PFSK-1 (cell line): Measurements from ENCODE around the gene COA1.

Source experiments
- FOXP2 ChIP-seq: optimal IDR thresholded peaks from 2 replicates; pipeline ENCODE3; 2011; ENCODE audit warnings: borderline replicate concordance, control low read depth, inconsistent platforms; ENCODE audit not compliant: insufficient read depth; ENCODE audit errors: extremely low read length, extremely low read depth
- POLR2AphosphoS5 ChIP-seq: IDR thresholded peaks from 2 replicates; pipeline ENCODE4 v1.6.1; 2012; ENCODE audit warnings: low read depth, mild to moderate bottlenecking, control low read depth, low read length, moderate library complexity
- SIN3A ChIP-seq: IDR thresholded peaks from 2 replicates; pipeline ENCODE4 v1.6.1; 2012; ENCODE audit warnings: mild to moderate bottlenecking, low read length, moderate library complexity, borderline replicate concordance; ENCODE audit not compliant: insufficient read depth
- TAF1 ChIP-seq: IDR thresholded peaks from 2 replicates; pipeline ENCODE4 v1.6.1; 2012; ENCODE audit warnings: low read length, control low read depth, borderline replicate concordance; ENCODE audit not compliant: insufficient read depth
- TF ChIP-seq, protein P1 (sequence below), 2 experiments: IDR thresholded peaks; 2 replicates each; pipeline versions ENCODE4 v1.6.1 to v1.8.0; 2011 to 2012; ENCODE audit warnings: low read depth in 2 of 2, low read length in 2 of 2, control low read depth in 1 of 2, inconsistent platforms in 1 of 2, mild to moderate bottlenecking in 1 of 2, moderate library complexity in 1 of 2; ENCODE audit not compliant: insufficient read depth in 1 of 2

COA1 gene

DNA sequence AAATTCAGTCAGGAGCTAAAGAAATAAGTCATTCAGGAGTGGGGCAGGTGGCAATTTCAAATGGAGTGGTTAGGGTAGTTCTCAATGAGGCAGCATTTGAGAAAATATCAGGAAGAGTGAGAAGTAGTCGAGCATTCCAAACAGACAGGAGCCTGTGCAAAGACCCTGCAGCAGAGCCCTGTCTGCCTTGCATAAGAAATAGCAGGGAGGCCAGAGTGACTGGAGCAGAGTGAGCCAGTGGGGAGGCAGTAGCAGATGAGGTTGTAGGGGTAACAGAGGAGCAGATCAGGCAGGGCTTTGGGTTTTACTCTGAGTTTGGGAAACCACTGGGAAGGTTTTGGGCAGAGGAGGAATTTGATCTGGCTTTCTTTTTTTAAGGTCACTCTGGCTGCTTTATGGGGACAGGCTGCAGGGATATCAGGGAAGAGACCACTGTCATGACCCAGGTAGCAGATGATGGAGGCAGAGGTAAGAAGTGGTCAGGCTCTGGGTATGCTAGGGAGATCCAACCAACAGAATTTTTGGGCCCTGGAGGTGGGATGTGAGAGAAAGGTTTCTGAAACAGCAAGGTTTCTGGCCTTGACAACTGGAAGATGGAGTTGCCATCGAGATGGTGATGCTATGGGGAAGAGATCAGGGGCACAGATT, 27.9 kb upstream of the COA1 start:
- TF ChIP-seq POLR2AphosphoS5 (no peak), TAF1 (no peak), SIN3A (no peak), FOXP2 (no peak)
- TF ChIP-seq, protein P1, sequence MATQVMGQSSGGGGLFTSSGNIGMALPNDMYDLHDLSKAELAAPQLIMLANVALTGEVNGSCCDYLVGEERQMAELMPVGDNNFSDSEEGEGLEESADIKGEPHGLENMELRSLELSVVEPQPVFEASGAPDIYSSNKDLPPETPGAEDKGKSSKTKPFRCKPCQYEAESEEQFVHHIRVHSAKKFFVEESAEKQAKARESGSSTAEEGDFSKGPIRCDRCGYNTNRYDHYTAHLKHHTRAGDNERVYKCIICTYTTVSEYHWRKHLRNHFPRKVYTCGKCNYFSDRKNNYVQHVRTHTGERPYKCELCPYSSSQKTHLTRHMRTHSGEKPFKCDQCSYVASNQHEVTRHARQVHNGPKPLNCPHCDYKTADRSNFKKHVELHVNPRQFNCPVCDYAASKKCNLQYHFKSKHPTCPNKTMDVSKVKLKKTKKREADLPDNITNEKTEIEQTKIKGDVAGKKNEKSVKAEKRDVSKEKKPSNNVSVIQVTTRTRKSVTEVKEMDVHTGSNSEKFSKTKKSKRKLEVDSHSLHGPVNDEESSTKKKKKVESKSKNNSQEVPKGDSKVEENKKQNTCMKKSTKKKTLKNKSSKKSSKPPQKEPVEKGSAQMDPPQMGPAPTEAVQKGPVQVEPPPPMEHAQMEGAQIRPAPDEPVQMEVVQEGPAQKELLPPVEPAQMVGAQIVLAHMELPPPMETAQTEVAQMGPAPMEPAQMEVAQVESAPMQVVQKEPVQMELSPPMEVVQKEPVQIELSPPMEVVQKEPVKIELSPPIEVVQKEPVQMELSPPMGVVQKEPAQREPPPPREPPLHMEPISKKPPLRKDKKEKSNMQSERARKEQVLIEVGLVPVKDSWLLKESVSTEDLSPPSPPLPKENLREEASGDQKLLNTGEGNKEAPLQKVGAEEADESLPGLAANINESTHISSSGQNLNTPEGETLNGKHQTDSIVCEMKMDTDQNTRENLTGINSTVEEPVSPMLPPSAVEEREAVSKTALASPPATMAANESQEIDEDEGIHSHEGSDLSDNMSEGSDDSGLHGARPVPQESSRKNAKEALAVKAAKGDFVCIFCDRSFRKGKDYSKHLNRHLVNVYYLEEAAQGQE (IDR thresholded peaks at IDR 0.05; ENCODE audit: insufficient read depth in 1 of 2, low read depth in 2 of 2, low read length in 2 of 2): no peak

DNA sequence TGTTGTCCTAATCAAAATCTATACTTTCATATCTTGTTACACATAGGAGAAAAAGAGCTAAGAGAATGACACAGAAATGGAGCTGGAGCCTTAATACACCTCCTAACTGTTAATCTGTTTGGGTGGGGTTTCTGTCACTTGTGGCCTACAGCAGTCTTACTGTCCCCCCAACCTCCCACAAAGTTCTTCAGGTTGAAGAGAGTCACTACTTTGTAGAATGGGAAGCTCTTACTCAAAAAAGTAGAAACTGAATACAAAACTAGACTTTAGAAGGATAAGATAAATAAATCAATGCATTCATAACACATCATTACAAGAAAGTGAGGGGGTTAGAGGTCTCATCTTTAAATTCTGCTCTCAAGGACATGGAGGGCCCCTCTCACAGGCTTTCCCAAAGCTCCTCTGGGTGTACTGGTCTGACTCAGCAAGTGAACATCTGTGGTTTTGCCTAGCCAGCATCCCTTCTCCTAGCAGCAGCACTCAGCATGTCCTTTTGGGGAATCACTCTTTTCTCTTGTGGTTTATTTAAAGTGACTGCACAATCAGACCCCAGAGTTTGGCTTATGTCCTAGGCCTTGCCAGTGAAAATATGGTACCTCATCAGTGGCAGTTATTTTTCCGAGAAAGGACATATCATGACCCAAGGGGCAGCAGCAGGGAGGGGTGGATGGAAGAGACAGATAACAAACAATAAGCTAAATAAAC, 27.2 kb upstream of the COA1 start:
- no peak for TF ChIP-seq TAF1
- no peak for TF ChIP-seq POLR2AphosphoS5
- TF ChIP-seq FOXP2: no peak
- TF ChIP-seq SIN3A: no peak
- TF ChIP-seq, protein P1 (IDR thresholded peaks at IDR 0.05; ENCODE audit: insufficient read depth in 1 of 2, low read depth in 2 of 2, low read length in 2 of 2): no peak

DNA sequence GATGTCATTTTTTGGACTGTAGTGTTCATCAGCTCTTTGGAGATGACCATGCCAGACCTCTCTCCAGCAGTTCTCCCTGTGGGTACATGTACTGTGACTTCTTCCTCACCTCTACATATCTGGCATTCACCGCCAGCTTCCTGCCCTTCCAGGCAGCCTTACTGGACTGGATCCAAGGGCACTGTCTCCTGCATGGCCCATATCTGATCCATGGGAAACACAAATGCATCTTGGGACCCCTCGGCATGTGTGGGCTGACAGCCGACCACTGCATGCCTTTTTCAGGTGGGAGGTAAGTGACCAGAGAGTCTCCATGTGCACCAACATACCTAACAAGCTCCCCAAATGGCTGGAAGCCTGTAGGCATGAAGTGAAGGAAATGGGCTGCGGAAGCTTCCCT, 25.3 kb upstream of the COA1 start:
- TF ChIP-seq, protein P1 (IDR thresholded peaks at IDR 0.05; ENCODE audit: insufficient read depth in 1 of 2, low read depth in 2 of 2, low read length in 2 of 2): no peak
- no peak for TF ChIP-seq TAF1
- TF ChIP-seq POLR2AphosphoS5: no peak
- no peak for TF ChIP-seq SIN3A
- TF ChIP-seq FOXP2: no peak

DNA sequence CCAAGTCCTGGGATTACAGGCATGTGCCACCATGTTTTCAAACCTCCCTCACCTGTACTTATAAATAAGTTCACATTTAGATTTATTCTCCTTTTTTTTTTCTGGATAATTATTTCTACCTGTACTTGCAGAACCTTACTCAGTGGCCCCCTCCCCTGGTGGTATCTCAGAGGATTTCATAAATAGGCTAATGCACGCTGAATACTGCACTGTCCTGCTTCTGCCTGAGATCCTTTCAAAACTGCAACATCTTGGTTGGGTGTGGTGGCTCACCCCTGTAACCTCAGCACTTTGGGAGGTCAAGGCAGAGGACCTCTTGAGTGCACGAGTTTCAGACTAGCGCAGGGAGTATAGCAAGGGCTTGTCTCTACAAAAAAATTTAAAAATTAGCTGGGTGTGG, 24.5 kb upstream of the COA1 start:
- no peak for TF ChIP-seq SIN3A
- TF ChIP-seq, protein P1 (IDR thresholded peaks at IDR 0.05; ENCODE audit: insufficient read depth in 1 of 2, low read depth in 2 of 2, low read length in 2 of 2): no peak
- no peak for TF ChIP-seq TAF1
- no peak for TF ChIP-seq POLR2AphosphoS5
- no peak for TF ChIP-seq FOXP2

DNA sequence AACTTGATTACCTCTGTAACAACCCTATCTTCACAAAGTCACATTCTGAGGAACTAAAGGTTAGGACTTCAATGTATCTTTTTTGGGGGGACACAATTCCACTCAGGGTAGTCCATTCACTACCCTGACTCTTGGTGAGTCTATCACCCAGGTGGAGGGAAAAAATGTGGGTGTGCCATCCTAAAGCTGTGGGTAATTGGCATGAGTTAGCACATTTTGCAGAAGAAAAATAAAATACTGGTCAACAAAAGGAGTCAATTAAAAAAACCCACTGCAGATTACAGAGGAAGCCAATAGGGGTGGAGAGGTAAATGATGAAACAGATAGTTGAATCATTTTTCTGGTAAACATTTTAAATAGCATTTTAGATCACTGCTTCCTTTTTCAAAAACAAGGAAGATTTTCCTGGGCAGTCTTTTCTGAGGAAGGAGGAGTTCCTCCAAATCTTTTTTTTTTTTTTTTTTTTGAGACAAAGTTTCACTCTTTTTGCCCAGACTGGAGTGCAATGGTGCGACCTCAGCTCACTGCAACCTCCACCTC, 24.0 kb upstream of the COA1 start:
- TF ChIP-seq TAF1 (no peak), POLR2AphosphoS5 (no peak), FOXP2 (no peak), SIN3A (no peak)
- TF ChIP-seq, protein P1 (IDR thresholded peaks at IDR 0.05; ENCODE audit: insufficient read depth in 1 of 2, low read depth in 2 of 2, low read length in 2 of 2): no peak
